EL (cell line): ENCODE measurements around the gene SPX.

ENCODE experiments used
- DNase-seq: peaks from one replicate; pipeline ENCODE4 v3.0.0-alpha.2; 2016

The SPX gene, protein sequence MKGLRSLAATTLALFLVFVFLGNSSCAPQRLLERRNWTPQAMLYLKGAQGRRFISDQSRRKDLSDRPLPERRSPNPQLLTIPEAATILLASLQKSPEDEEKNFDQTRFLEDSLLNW

DNA sequence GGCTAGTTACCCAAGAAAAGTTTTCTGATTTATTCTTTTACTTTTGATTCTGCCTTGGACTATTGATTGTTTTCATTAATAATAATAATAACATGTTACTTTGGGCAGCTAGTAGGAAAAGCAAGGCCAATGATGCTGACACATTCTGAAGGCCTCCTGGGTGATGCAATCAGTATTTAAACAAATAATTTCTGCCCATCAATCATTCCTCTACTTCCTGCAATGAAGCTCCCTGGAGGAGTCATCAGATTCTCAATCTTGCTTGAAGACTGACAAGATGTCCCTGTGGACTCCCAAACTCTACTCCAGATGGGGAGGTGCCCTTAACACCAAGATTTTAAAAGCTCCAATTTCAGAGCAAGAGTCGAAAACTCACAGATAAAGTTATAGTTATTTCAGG is at the start of gene SPX:
Gene SPX (plus strand): TSS at position 244 of the 400 bp plus-strand sequence. CDS start 177 bp downstream, outside the sequence.
- peak; percentile 38 for DNase-seq

DNA sequence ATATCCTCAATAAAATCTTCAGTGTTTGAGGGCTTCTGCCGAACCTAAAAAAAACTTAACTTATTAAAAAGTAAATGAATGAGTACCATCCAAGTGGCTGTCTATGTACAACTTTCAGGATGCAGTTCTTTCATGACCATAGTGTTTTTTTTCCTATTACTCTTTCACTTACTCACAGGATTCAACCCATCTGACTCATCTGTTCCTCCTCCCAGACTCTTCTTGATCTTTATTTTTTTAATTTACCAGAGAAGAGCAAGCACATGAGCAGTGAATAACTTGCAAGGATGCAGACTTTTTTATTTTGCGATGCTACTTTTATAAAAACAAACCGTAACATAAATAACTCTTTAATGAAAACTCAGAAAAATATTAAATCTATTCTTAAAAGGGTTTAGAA is 49.1 kb upstream of the SPX start:
- peak; percentile 59 for DNase-seq

DNA sequence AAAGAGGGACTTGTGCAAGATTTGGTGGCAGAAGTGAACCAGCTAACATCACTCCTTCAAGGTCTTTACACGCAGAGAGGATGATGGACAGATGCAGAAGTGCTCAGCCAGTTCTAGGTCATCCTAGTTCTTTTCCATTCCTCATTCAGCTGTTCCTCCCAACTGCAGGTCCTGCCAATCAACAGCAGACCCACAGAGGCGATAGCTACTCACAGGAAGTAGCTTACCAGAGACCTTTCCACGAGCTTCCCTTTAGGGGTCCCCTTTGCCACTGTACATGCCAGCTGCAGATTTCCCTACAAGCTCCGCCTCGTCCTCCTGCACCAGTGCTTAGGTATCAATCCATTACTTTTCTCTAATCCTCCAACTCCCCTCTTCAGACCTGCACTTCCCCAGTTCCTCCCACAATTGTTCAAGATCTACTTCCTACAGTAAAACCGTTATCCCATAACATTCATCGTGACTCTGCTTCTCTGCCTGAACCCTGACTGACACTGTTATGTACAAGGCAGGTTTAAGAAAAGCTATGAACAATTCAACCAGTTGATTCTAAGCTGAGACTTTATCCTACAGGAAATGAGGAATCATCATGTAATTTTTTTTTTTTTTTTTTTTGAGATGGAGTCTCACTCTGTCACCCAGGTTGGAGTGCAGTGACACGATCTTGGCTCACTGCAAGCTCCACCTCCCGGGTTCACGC is 47.2 kb upstream of the SPX start:
- no peak for DNase-seq

DNA sequence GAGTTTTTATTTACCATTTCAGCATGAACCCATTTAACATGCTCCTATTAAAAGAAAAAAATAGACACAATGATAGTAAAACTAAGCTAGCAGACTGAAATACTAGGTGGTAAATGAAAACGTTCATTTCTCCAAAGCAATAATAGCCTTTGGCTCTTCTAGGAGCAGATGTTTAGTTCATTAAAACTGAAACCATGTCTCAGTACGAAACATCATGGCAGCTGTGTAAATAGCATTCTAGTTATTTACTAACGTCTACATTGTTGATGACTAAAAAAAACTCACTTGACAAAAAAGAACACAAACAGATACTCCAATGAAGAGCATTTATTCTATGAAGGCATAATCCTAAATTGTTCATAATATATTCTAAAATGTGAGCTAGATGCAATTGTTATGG is 42.6 kb upstream of the SPX start:
- DNase-seq: no peak

DNA sequence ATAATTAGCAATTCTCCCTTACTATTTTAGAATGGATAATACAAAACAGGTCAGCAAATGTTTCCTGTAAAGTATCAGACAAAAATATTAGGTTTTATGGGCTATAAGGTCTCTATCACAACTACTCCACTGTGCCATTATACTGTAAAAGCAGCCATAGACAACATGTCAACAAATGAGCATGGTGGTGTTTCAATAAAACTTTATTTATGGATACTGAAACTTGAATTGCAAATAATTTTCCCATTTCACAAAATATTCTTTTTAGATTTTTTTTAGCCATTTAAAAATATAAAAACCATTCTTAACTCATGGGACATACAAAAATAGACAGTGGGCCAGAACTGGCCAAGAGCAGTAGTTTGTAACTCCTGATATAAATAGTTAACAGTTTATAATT is 40.1 kb upstream of the SPX start:
- no peak for DNase-seq

DNA sequence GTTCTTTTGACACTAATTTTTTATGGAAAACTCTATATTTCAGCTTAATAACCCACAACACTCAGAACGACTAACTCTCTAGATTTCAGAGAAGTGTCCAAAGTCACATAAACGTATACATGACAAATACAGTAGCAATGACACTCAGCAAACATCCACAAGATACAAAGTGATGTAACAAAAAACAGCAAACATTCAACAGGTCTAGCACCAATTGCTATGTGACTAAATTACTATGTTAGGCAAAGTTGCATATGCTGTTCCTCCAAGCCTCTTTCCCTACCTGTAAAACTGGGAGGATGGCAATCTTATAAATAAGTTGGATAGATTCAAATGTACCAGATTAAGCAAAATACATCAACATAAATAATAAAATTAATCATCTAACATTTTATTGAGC is 26.3 kb upstream of the SPX start:
- no peak for DNase-seq

DNA sequence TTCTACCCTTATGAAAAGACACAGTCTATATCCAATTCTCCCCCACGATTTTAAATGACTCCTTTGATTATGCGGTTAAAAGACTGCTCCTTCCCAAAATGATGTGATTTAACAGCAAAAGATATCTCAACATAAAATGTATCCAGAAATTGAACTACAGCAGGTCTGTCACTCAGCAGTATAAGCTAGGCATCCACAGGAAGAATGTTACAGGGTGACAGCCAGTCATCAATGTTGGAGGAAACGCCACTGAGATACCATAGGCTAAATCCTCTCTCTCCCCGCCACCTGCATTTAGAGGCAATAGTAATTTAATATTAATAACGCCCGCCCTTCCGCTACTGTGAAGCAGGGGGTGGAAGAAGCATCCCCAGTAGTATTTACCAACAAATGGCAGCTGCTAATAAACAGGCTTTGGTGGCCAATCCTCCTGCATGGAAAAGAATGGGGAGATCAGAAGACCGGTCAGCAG is 25.3 kb upstream of the SPX start:
- DNase-seq: no peak

DNA sequence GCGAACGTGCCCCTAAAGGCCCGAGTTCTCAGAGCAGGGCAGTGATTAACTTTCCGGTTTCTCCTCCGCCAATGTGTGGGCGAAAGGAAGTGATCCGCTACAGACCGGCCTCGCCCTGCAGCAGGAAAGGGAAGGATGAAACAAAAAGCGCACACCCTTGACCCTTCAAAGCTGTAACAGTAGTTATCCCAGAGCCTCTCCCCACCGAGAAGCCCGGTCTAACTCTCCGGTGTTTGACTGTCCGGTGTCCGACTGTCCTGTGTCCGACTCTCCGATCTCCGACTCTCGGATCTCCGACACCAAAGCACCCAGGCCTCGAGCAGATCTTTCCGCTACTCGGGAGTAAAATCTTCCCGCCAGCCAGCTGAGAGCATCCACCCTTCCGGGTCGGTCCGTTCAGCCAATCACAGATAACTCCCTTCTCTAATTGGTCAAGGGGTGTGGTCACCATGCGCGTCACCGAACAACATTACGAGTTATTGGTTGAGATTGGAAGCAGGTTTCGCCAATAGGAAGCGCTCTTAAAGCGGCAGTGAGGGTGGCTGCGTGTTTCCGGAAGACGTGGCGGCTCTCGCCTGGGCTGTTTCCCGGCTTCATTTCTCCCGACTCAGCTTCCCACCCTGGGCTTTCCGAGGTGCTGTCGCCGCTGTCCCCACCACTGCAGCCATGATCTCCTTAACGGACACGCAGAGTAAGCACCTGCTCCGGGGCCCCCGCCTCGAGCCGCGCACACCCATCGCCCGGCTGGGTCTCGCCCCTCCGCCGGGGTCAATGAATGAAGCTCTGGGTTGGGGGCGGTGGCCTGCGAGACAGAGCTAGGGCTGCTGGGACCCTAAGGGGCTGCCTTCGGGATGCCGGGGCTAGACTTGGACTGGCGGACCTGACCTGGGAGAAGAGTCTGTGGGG is 24.6 kb upstream of the SPX start, which contains the start of the genes GOLT1B and RECQL:
Gene GOLT1B (plus strand): TSS at position 532 of the 906 bp plus-strand sequence. CDS start 135 bp downstream, at position 667.
Gene RECQL (minus strand): TSS at position 378 of the 906 bp plus-strand sequence. CDS start 2,065 bp downstream, outside the sequence.
- peak; percentile 98 for DNase-seq

DNA sequence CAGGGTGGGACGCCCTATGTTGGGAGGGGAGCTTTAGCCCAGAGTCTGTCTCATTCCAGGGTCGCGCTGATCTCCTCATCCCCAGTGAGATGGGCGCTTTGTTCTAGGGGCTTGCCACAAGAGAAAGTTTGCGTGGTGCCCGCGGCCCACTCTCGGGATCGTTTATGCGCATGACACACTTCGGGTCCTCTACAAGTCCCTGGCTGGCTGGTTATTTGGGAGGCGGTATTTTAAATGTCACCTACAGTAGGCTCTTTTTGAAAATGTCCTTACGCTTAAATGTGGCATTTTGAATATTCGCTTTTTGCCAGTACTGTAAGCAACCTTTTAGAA is 24.0 kb upstream of the SPX start:
- peak; percentile 43 for DNase-seq

DNA sequence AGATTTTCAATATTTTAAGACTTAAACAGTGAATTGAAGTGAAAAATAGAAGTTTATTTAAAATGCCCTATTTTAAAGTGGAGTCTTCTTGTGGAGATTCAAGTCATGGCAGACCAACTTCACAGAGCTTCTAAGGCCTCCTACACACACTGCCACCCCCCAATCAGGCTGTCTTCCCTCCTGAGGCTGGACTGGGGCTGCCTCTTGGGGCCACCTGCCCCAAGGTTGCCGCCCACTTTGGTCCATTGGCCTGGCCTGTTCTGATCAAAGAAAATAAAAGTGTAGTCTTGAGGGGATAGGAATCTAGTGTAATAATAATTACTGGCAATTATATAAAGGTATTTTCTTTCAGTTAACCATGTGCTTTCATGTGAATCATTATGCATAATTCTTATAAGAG is 23.2 kb upstream of the SPX start:
- no peak for DNase-seq

DNA sequence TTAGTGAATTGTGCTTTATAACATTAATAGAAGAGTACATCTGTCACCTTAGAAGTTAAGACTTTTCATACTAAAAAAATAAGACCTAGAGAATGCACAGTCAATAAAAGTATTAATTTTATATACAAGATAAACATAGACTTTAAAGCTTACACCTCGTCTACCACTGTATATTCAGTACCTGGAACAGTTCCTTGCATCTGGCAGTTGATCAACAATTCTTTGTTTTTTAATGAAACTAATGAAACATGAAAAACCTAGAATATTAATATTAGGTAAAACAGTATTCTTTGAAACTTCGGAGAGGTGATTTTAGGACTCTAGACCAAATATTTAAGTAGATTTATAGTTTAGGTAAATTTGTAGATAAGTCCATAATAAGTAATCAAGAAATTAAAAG is 20.2 kb upstream of the SPX start:
- DNase-seq: no peak

DNA sequence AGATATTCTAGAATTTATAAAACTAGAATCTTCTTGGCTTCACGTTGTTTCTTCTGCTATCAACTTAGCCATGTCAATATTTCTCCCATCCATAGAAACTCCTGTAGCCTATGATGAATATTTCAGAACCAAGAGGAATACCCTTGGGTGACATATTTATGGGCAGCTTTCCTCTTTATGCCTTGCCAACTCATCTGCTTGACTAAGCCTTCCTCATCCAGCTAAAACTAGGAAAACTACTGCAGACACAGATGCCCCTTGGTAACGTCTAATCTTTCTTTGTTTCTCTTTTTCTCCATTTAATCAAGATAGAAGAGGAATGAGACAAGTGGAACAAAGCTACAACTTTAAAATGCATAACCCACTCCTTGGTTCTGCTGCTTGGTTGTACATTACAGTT is 18.2 kb upstream of the SPX start:
- DNase-seq: no peak

DNA sequence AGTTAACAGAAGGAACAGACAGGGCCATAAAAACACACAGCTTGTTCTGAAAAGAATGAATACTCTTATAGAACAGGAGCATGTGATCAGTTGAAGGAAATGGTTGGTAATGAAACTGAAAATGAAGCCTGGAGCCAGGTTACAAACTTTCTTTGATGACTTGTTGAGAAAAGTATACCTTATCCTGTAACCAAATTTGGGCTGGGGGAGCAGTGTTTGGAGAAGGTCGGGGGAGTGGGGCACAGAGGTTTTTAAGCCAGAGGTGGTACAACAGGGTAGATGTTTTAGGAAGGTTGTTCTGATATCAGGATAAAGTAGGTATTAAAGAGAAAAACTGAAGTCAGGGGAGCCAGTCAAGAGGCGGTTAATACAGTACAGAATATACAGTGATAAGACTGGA is 16.3 kb upstream of the SPX start:
- DNase-seq: no peak

DNA sequence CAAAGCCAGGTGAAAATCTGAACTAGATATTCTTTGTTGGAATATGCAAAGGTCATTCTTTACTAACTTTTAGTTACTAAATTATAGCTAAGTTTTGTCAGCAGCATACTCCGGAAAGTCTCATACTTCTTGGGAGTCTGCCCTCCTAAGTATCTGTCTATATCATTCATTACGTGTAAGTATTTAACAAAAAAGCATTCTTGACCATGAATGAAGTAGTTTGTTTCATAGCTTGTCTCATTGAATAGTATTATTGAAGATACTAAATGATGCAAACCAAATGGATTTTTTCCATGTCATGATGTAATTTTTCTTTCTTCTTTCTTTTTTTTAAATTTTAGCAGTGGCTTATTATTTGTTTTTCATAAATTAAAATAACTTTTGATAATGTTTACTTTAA is 9.8 kb upstream of the SPX start:
- DNase-seq: no peak

DNA sequence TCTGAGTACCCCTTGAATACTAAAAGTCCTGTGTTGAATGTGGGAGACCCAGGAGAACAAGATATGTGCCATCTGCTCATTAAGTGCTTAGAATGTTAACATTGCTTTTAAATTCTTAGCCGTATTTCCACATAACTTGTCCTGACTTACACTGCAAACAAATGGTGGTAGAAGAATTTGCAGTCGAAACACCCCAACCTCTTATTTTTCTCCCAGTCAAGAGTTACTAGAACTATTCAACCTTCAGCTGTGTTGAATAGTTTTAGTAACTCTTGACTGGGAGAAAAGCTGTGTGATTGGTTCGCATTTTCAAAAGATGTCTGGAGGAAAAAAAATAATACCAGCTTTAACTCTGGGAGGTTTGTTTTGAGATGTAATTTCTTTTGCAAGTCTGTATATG is 7.6 kb upstream of the SPX start:
- DNase-seq: no peak

DNA sequence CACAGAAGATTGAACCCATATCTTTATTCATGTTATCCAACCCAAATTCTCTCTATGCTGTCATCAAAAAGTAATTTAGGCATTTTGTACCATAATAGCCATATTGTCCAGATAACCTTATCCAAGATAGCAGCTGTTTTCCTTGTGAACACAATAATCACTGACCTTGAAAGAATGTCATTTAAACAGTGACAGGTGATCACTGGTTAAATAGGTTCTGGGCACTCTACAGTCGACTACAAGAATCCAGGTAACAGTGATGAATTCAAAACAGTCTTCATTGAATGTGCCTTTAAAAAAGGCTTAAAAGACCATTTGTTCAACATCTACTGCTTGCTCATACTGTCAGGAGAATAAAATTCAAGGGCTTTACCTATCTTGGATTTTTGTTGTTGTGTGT is 4.6 kb upstream of the SPX start:
- DNase-seq: no peak

DNA sequence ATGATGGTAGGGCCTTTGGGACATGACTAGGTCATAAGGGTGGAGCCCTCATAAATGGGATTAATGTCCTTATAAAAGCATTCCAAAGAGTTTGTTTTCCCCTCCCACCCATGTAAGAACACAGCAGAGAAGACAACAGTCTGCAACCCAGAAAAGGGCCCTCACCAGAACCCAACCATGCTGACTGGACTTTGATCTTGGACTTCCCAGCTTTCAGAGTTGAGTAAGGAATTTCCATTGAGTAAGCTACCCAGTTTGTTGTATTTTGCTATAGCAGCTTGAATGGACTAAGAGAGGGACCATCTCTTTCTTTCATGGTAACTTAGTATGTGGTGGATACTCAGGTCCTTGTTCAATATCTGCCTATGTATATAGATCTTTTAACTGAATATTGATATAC is 2.9 kb upstream of the SPX start:
- no peak for DNase-seq

DNA sequence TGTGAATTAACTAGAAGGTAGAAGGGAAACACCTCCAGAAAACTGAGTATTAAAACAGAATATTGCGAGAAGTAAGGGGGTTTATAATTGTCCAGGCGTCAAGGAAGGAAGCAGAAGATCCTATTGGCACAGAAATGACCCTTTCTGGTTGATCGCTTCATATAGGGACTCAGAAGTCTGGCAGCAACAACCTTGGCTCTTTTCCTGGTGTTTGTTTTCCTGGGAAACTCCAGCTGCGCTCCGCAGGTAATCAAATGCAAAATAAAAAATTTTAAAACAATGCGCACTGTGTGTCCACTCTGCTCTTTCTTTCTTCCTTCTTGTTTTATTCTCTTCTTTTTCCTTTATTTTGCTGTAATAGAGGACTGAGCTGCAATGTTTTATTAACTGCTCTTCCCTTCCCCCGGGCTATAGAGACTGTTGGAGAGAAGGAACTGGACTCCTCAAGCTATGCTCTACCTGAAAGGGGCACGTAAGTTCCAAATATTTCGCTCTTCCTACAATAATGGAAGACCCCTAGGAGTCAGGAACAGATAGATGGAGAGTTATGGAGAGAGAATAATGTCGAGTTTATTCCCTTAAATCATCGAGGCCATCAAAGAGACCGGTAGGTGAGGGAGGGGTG is 737 bp downstream of the SPX start:
- no peak for DNase-seq

DNA sequence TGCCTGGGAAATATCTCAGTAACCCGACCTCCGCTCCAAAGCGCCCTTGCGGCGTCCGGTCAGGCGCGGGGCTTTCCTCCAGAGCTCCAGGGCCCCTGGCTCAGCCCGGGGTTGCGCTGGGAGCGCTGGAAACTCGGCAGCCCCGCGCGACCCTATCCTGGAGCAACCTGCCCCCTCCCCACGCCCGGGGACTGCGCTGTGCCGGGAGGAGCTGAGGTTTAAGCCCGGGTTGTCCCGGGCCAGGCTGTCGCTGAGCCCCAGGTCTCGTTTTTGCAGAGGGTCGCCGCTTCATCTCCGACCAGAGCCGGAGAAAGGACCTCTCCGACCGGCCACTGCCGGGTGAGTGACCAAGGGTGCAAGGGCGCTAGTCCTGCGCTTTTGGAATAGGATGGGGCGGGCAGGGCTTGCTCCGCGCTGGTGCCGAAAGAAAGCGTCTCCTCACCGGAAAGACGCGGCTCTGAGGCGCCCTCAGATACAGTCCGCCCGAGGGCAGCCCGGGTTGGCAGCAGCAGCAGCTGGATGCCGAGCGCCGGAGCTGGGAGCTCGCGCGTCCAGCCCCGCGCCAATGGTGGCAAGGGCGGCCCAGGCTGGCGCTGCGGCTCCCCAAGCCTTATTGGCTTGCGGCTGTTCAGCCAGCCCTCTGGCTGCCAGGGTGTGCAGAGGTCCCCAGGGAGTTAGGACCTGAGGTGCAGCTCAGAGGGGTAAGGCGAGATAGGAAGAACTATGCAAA is 1.5 kb downstream of the SPX start:
- DNase-seq: peak; percentile 76

DNA sequence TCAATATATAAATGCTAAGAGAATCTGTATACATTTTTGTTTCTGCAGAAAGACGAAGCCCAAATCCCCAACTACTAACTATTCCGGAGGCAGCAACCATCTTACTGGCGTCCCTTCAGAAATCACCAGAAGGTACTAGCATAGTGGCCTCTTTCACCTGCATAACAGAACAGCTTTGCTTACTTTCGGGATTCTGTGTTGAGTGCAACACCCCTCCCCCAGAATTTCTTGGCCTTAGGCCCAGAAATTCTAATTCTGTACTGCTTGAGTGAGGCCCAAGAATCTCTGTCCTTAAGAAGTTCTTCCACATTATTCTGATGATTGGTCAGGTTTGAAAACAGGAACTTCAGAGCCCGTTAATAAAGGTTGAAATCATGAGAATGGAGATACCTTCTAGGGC is 2.9 kb downstream of the SPX start:
- DNase-seq: no peak

DNA sequence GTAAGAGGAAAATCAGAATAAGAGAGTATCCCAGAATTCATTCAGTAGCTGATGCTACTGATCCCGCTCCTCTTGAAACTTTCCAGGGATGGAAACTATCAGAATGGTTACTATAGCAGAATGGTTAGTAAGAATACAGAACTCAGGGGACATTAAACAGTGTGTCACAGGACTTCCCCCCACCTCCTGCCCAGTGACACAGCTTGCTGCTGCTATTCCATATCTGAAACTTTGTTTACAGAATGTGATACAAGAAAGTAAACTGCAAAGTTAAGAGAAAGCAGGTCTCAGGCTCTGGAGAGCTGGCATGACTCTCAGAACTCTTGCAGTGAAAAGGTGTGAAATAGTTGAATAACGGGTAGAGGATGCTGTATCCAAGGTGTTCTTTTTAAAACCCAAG is 3.4 kb downstream of the SPX start:
- DNase-seq: no peak

DNA sequence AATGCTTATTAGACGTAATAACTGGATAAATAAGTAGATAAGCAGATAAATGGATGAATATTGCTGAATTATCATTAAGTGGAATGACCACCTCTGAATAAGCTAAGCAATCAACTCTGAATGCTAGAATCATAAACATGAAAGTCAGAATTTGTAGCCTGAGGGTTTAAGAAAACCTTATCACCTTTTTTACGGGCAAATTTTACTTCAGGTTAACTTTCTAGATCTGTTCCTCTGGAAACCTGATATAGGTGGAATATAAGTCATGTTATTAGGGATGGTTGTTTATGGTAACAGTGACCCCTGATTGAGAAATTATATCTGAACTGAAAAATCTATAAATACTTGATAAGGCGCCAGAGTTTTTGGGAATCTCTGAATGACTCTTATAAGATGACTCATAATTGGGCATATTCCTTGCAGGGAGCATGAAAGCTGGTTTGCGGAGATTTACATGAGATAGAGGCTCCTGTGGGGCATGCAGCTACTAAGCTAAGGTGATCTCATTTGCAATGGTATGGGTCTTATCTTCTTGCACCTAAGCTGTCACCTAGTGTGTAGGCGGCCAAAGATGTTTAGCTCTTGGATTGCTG is 12.1 kb downstream of the SPX start:
- DNase-seq: no peak
